ENCODE results near the gene ITSN2. TPM values are rescaled to one million over a fixed set of nuclear protein-coding genes. Genes with fewer than 3 reads are reported as not detected.

Gene ITSN2
- polyA plus RNA-seq, 1 experiment: 16.3 TPM

GRCh38 chr2:24354957-24355356, 5.4 kb downstream of the ITSN2 start:
- TF ChIP-seq CTCF (IDR thresholded peaks at IDR 0.05; ENCODE audit: insufficient read depth, low read depth, low read length): no peak
- ChIA-PET CTCF (no interaction called here), POLR2A (no interaction called here)
- no peaks in the 10 kb centered on the region for H3K27me3 ChIP-seq (ENCODE audit: control insufficient read depth, insufficient read depth, low read length)
- no peak overlapping the region for H3K4me3 ChIP-seq (ENCODE audit: low read depth, low read length)
- H3K36me3 ChIP-seq (ENCODE audit: control insufficient read depth, insufficient read depth, low read length): no peaks in the 10 kb centered on the region
- no peak for DNase-seq (ENCODE audit: low read depth)

- DNase-seq (ENCODE audit: low read depth): no peak
- Histone ChIP-seq H3K36me3 (ENCODE audit: control insufficient read depth, insufficient read depth, low read length) (no peaks in the 10 kb centered on the region), H3K27me3 (ENCODE audit: control insufficient read depth, insufficient read depth, low read length) (no peaks in the 10 kb centered on the region), H3K4me3 (ENCODE audit: low read depth, low read length) (no peak overlapping the region)
- POLR2A ChIA-PET: no interaction called here
- TF ChIP-seq CTCF (IDR thresholded peaks at IDR 0.05; ENCODE audit: insufficient read depth, low read depth, low read length): no peak
- CTCF ChIA-PET: no interaction called here
These were observed 5.9 kb downstream of the ITSN2 start for GRCh38 chr2:24354395-24354794.

DNA sequence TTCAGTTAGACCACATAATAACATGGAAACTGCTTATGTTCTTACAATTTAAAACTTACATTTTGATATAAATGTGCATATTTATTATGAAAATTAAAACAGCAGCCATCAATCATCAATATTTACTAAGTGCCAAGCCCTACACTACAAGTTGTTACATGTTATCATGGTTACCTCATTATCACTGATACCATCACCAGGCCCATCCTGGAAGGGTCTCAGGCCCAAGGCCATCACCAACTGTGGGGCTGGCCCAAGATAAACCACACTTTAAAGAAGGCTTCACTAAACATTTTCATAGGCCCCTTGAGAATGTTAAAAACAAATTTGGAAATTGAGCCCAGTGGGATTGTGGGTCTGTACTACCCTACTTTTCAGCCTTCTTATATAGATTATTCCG, 6.4 kb downstream of the ITSN2 start:
- no peak for TF ChIP-seq CTCF (IDR thresholded peaks at IDR 0.05; ENCODE audit: insufficient read depth, low read depth, low read length)

GRCh38 chr2:24353364-24353763, 7.0 kb downstream of the ITSN2 start:
- no peak for DNase-seq (ENCODE audit: low read depth)
- Histone ChIP-seq H3K27me3 (ENCODE audit: control insufficient read depth, insufficient read depth, low read length) (no peaks in the 10 kb centered on the region), H3K4me3 (ENCODE audit: low read depth, low read length) (no peak overlapping the region), H3K36me3 (ENCODE audit: control insufficient read depth, insufficient read depth, low read length) (no peaks in the 10 kb centered on the region)
- TF ChIP-seq CTCF (IDR thresholded peaks at IDR 0.05; ENCODE audit: insufficient read depth, low read depth, low read length): no peak
- ChIA-PET CTCF (no interaction called here), POLR2A (no interaction called here)

More for the DNA sequence above, 6.4 kb downstream of the ITSN2 start:
- POLR2A ChIA-PET: no interaction called here
- no peak for DNase-seq (ENCODE audit: low read depth)
- Histone ChIP-seq H3K4me3 (ENCODE audit: low read depth, low read length) (no peak overlapping the region), H3K36me3 (ENCODE audit: control insufficient read depth, insufficient read depth, low read length) (no peaks in the 10 kb centered on the region), H3K27me3 (ENCODE audit: control insufficient read depth, insufficient read depth, low read length) (no peaks in the 10 kb centered on the region)
- CTCF ChIA-PET: no interaction called here

DNA sequence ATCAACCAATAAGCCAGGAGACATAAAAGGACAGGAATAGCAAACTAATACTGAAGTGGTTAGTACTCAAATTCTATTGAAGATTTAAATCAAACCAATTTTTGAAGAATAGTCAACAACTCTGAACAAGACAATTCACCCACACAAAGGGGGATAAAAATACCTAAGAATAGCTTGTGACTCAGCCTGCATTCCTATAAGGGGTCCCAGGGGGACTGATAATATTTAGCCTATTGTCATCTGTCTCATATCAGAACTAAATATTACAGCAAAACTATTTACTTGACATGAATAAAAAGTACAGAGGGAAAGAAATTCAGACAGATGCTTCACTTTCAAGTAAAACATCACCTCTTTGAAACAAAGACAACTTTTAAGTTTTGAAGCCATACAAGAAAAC, 7.7 kb downstream of the ITSN2 start:
- no peak for DNase-seq (ENCODE audit: low read depth)
- POLR2A ChIA-PET: no interaction called here
- CTCF ChIA-PET: no interaction called here
- H3K27me3 ChIP-seq (ENCODE audit: control insufficient read depth, insufficient read depth, low read length): no peaks in the 10 kb centered on the region
- no peaks in the 10 kb centered on the region for H3K36me3 ChIP-seq (ENCODE audit: control insufficient read depth, insufficient read depth, low read length)
- no peak overlapping the region for H3K4me3 ChIP-seq (ENCODE audit: low read depth, low read length)
- TF ChIP-seq CTCF (IDR thresholded peaks at IDR 0.05; ENCODE audit: insufficient read depth, low read depth, low read length): no peak

Data from BJ (cell line).